Neuronal stem cell (in vitro differentiated cells): ENCODE results near the gene SRRM4.
"Not testable (repeated sequence)": the region's sequence is repeated elsewhere in the genome, so short reads cannot be mapped to it uniquely, and the experiment has no call there.

Experiments used
- DNase-seq: peaks from one replicate; pipeline ENCODE4 v3.0.0-alpha.2; 2013; ENCODE audit warnings: low spot score
- H2AFZ ChIP-seq: one replicate; pipeline ENCODE4 v1.6.1; 2013; ENCODE audit warnings: mild to moderate bottlenecking, low read length, inconsistent platforms
- H2AK5ac ChIP-seq: 2 replicates; pipeline ENCODE4 v1.6.1; 2013; ENCODE audit warnings: low read depth, mild to moderate bottlenecking, inconsistent platforms, low read length, moderate library complexity, mixed read lengths
- H2BK120ac ChIP-seq: 2 replicates; pipeline ENCODE4 v1.6.1; 2013; ENCODE audit warnings: low read depth, mild to moderate bottlenecking, inconsistent platforms, low read length, moderate library complexity, mixed read lengths
- H2BK12ac ChIP-seq: one replicate; pipeline ENCODE4 v1.6.1; 2013; ENCODE audit warnings: low read length, inconsistent platforms
- H2BK15ac ChIP-seq: 2 replicates; pipeline ENCODE4 v1.6.1; 2013; ENCODE audit warnings: mild to moderate bottlenecking, low read length, inconsistent platforms, mixed read lengths
- H2BK5ac ChIP-seq: one replicate; pipeline ENCODE4 v1.6.1; 2013; ENCODE audit warnings: inconsistent platforms, mild to moderate bottlenecking, low read length, moderate library complexity
- H3K14ac ChIP-seq: one replicate; pipeline ENCODE4 v1.6.1; 2013; ENCODE audit warnings: low read length, inconsistent platforms
- H3K18ac ChIP-seq: 2 replicates; pipeline ENCODE4 v1.6.1; 2013; ENCODE audit warnings: low read length, inconsistent platforms
- H3K23ac ChIP-seq: 2 replicates; pipeline ENCODE4 v1.6.1; 2013; ENCODE audit warnings: low read depth, mild to moderate bottlenecking, mixed read lengths, low read length, inconsistent platforms; ENCODE audit not compliant: poor library complexity
- H3K27ac ChIP-seq: replicated peaks from 3 replicates; pipeline ENCODE4 v1.5.1; 2013; ENCODE audit warnings: low read length, inconsistent platforms
- H3K27me3 ChIP-seq, 3 experiments: 2 replicates each; pipeline ENCODE4 v1.6.1; 2013; ENCODE audit warnings: low read length in 3 of 3, mild to moderate bottlenecking in 2 of 3, inconsistent platforms in 1 of 3, low read depth in 1 of 3, mixed read lengths in 1 of 3, moderate library complexity in 1 of 3; ENCODE audit not compliant: control insufficient read depth in 3 of 3, insufficient read depth in 3 of 3
- H3K36me3 ChIP-seq, 2 donors: replicated peaks in 1 of 2; 2 replicates each; pipeline ENCODE4 v1.6.1; 2013; ENCODE audit warnings: low read length in 2 of 2; ENCODE audit not compliant: control insufficient read depth in 2 of 2, insufficient read depth in 2 of 2
- H3K4ac ChIP-seq: 2 replicates; pipeline ENCODE4 v1.6.1; 2013; ENCODE audit warnings: inconsistent platforms, mild to moderate bottlenecking, low read length, moderate library complexity
- H3K4me1 ChIP-seq, 2 donors: 1 replicate in 1 of 2; 2 replicates in 1 of 2; pipeline ENCODE4 v1.6.1; 2013; ENCODE audit warnings: low read length in 2 of 2, low read depth in 1 of 2; ENCODE audit not compliant: control insufficient read depth in 2 of 2, insufficient read depth in 1 of 2
- H3K4me2 ChIP-seq: one replicate; pipeline ENCODE4 v1.6.1; 2013; ENCODE audit warnings: mild to moderate bottlenecking, low read length, inconsistent platforms; ENCODE audit not compliant: insufficient read depth, poor library complexity, severe bottlenecking
- H3K4me3 ChIP-seq, 2 donors: 2 replicates each; pipeline ENCODE4 v1.5.1; 2013; ENCODE audit warnings: low read length in 2 of 2, mild to moderate bottlenecking in 2 of 2, inconsistent platforms in 1 of 2, moderate library complexity in 1 of 2
- H3K79me1 ChIP-seq: one replicate; pipeline ENCODE4 v1.6.1; 2013; ENCODE audit warnings: low read depth, mild to moderate bottlenecking, inconsistent platforms, low read length, moderate library complexity
- H3K9ac ChIP-seq: one replicate; pipeline ENCODE4 v1.6.1; 2013; ENCODE audit warnings: mild to moderate bottlenecking, low read depth, low read length, inconsistent platforms; ENCODE audit not compliant: poor library complexity
- H3K9me3 ChIP-seq, 2 donors: replicated peaks in 1 of 2; 2 replicates each; pipeline versions ENCODE3 to v1.6.1; 2013; ENCODE audit warnings: low read length in 2 of 2, mild to moderate bottlenecking in 2 of 2, inconsistent platforms in 1 of 2, low read depth in 1 of 2, mixed read lengths in 1 of 2, moderate library complexity in 1 of 2; ENCODE audit not compliant: control insufficient read depth in 2 of 2, insufficient read depth in 1 of 2
- H4K8ac ChIP-seq: one replicate; pipeline ENCODE4 v1.6.1; 2013; ENCODE audit warnings: low read depth, mild to moderate bottlenecking, inconsistent platforms, low read length, moderate library complexity
- H4K91ac ChIP-seq: one replicate; pipeline ENCODE4 v1.6.1; 2013; ENCODE audit warnings: low read length, low read depth, mild to moderate bottlenecking, inconsistent platforms; ENCODE audit not compliant: poor library complexity
- WGBS, 2 donors: extraction: QIAGEN DNeasy Blood & Tissue Kit; methylation state at CpG; one replicate each; pipeline ENCODE4 v1.1.7; 2013; ENCODE audit warnings: missing lambda C conversion rate in 2 of 2, mixed read lengths in 1 of 2; ENCODE audit not compliant: insufficient read length in 2 of 2, insufficient replicate concordance in 1 of 2; ENCODE audit errors: extremely low coverage in 2 of 2; 5-methylcytosine and 5-hydroxymethylcytosine counted together

SRRM4 gene

GRCh38 chr12:119005085-119005484, 23.7 kb downstream of the SRRM4 start:
- no peak overlapping the region for H3K9ac ChIP-seq
- no peak overlapping the region for H3K4me3 ChIP-seq
- no peak overlapping the region for H2BK5ac ChIP-seq
- H3K4ac ChIP-seq = no peak overlapping the region
- no peak overlapping the region for H2BK12ac ChIP-seq
- no peak overlapping the region for H4K91ac ChIP-seq
- no peak overlapping the region for H3K14ac ChIP-seq
- WGBS, 2 donors = no CpG with 5 or more reads among the region's 5 CpGs
- H3K36me3 ChIP-seq = no peaks in the 10 kb centered on the region
- H3K9me3 ChIP-seq = no peaks in the 10 kb centered on the region
- H3K79me1 ChIP-seq = no peaks in the 10 kb centered on the region
- no peak overlapping the region for H2BK120ac ChIP-seq
- H3K4me1 ChIP-seq = peaks cover 0 to 29% of the 10 kb centered on the region in 2 donors
- H2BK15ac ChIP-seq = no peak overlapping the region
- H2AFZ ChIP-seq = no peak overlapping the region
- no peak overlapping the region for H3K27ac ChIP-seq
- H2AK5ac ChIP-seq = no peak overlapping the region
- no peak for DNase-seq
- peaks cover 0 to 12% (median 0%) of the 10 kb centered on the region in 3 experiments for H3K27me3 ChIP-seq
- no peak overlapping the region for H3K18ac ChIP-seq
- no peak overlapping the region for H3K4me2 ChIP-seq
- H3K23ac ChIP-seq = no peak overlapping the region
- H4K8ac ChIP-seq = no peak overlapping the region

GRCh38 chr12:119005913-119006312, 24.6 kb downstream of the SRRM4 start:
- Histone ChIP-seq H2BK120ac (no peak overlapping the region), H2BK12ac (no peak overlapping the region), H4K91ac (no peak overlapping the region), H3K4me3 (no peak overlapping the region), H2BK5ac (no peak overlapping the region), H3K79me1 (no peaks in the 10 kb centered on the region), H3K9me3 (no peaks in the 10 kb centered on the region), H3K9ac (no peak overlapping the region), H3K27me3 (peaks cover 0 to 12% (median 0%) of the 10 kb centered on the region in 3 experiments), H3K18ac (no peak overlapping the region), H2AFZ (no peak overlapping the region), H2BK15ac (no peak overlapping the region), H2AK5ac (no peak overlapping the region), H3K4me1 (peaks cover 0 to 29% of the 10 kb centered on the region in 2 donors), H3K4me2 (no peak overlapping the region), H3K36me3 (no peaks in the 10 kb centered on the region), H3K27ac (no peak overlapping the region), H3K4ac (no peak overlapping the region), H4K8ac (no peak overlapping the region), H3K23ac (no peak overlapping the region), H3K14ac (no peak overlapping the region)
- no CpG with 5 or more reads among the region's 4 CpGs for WGBS, 2 donors
- no peak for DNase-seq

- no peak for DNase-seq
- Histone ChIP-seq H3K4ac (no peak overlapping the region), H2BK120ac (no peak overlapping the region), H2BK12ac (no peak overlapping the region), H4K8ac (no peak overlapping the region), H3K9me3 (no peaks in the 10 kb centered on the region), H3K23ac (no peak overlapping the region), H3K9ac (no peak overlapping the region), H2BK5ac (no peak overlapping the region), H3K18ac (peak overlapping the region; percentile 11), H3K14ac (no peak overlapping the region), H3K27ac (no peak overlapping the region), H3K4me3 (no peak overlapping the region), H2AK5ac (no peak overlapping the region), H3K79me1 (no peaks in the 10 kb centered on the region), H2BK15ac (no peak overlapping the region), H4K91ac (no peak overlapping the region), H3K4me1 (peaks cover 0 to 29% of the 10 kb centered on the region in 2 donors), H3K27me3 (peaks cover 0 to 12% (median 0%) of the 10 kb centered on the region in 3 experiments), H3K36me3 (no peaks in the 10 kb centered on the region), H2AFZ (no peak overlapping the region), H3K4me2 (no peak overlapping the region)
- WGBS, 2 donors = no CpG with 5 or more reads among the region's 5 CpGs
These were observed 25.4 kb downstream of the SRRM4 start for GRCh38 chr12:119006746-119007145.

- H3K18ac ChIP-seq = peak overlapping the region; percentile 6
- H3K4ac ChIP-seq, H4K91ac ChIP-seq, H2BK120ac ChIP-seq, H3K9me3 ChIP-seq, H3K9ac ChIP-seq, H2BK12ac ChIP-seq, H3K36me3 ChIP-seq, H3K14ac ChIP-seq, H2AK5ac ChIP-seq, H2AFZ ChIP-seq, H2BK5ac ChIP-seq, H3K79me1 ChIP-seq, DNase-seq, H3K4me3 ChIP-seq, H4K8ac ChIP-seq, H2BK15ac ChIP-seq, H3K23ac ChIP-seq: not testable (repeated sequence)
- H3K27ac ChIP-seq = peak overlapping the region; percentile 63
- peak overlapping the region; percentile 49 for H3K4me2 ChIP-seq
- WGBS, 2 donors = no CpG with 5 or more reads among the region's 1 CpG
- H3K27me3 ChIP-seq = peaks cover 0 to 12% (median 0%) of the 10 kb centered on the region in 3 experiments
- H3K4me1 ChIP-seq = peaks cover 0 to 34% of the 10 kb centered on the region in 2 donors
These were observed 26.9 kb downstream of the SRRM4 start for GRCh38 chr12:119008273-119008672.
